Stimulated activated CD8-positive, alpha-beta memory T cell treated with anti-CD3 and anti-CD28 coated beads, Interleukin-15, amount 100 ng/mL, for 1 hour (primary cell): Measurements from ENCODE around the gene TBX1.

Source experiments
- DNase-seq: peaks from one replicate; pipeline ENCODE4 v3.0.0-alpha.2; 2020; ENCODE audit warnings: low read depth

The TBX1 gene

DNA sequence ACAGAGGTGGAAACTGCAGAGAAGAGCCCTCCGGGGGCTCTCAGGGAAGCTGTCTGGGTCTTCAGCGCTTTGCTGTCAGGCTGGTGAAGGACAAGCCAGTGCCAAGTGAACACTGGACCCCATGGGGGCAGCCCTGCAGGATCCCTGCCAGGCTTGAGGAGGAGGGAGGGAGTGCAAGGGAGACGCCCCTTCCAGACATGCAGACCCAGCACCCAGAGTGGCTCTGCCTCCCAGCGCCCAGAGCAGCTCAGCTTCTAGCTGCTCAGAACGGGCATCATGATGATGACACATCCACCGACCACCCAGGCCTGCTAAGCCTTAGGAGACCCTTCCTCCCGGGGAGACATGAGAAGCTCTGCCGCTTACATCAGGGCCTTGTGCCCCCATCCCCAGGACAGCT, 39.7 kb downstream of the TBX1 start:
- DNase-seq, result no peak

GRCh38 chr22:19800761-19801244, 40.2 kb downstream of the TBX1 start:
- DNase-seq, result no peak

- DNase-seq, result no peak
Measured at GRCh38 chr22:19801340-19802000, 40.9 kb downstream of the TBX1 start.

DNA sequence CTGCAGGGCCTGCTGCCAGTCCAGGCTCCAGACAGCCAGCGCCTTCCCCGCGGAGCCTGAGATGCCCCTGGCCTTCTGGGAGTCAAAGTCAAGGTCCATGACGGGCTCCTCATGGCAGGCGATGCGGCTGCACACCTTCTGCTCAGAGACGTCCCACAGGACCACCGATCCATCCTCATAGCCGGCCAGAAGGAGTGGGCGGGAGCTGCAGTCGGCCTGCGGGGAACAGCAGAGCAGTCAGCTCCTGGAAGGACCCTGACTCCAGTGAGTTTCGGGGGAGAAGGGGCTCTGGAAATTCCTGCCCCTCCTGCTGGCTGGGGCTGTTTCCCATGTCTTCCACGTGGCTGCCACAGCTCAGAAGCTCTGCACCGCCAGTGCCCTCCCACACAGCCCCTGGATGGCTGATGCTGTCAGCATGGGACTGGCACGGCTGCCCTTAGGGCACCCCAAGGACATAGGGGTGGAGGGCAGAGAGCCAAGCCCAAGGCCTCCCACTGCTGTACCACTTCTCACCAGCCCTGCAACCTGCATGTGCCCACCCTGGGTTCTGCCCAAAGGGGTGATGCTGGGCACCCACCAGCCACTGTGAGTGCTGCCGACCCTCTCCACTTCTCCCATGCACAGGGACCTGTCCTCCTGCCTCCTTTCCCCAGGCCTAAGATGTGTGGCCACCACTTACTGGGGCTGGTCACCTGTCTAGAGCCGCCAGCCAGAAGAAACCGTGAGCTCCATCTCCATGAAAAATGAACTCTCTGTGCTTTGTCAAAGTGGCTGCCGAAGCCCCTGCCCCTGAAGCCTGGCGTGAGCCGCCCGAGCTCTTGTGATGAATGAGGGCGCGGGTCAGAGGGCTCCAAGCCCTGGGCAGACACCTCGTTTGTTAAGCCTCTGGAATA, 41.7 kb downstream of the TBX1 start:
- DNase-seq, result no peak

GRCh38 chr22:19802894-19803735, 42.5 kb downstream of the TBX1 start:
- no peak for DNase-seq

DNA sequence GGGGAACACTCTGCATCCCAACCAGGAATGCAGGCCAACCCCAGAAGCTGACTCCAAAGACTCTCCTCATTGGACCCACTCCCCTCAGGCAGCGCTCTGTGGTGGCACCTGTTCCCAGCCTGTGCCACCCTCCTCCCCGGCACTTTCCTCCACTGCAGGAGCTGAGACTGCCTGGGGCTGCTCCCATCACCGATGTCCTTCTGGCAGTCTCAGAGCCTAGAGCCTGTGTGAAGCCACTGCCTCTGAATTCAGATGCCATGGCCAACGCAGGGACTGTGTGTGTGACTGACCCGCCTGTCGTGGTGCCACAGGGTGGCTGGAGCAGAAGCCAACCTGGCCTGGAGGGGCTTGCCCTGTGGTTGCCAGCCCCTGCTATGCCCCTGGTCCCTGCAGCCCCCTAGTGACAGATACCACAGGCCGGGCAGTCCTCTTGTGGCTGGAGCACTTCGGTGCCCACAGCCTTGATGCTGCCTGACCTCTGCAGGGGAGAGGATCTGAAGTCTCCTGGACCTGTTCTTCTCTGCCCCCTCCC, 43.2 kb downstream of the TBX1 start:
- DNase-seq, result no peak

DNA sequence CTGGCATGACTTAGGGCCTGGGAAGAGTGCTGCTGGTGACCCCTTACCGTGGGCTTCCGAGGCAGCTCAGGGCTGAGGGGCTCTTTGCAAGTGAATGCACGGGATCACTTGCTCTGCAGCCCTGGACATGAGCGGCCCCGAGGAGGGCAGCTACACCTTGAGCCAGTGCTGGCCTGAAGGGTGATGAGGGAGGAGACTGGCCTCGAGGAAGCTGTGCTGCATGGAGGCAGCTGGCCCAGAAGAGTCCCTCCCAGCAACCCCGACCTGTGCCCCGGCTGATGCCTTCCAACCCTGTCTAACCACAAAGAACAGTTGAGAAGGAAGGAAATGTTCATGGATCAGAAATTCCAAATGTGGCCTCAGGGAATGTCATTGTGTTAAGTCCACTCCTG, 45.2 kb downstream of the TBX1 start:
- no peak for DNase-seq

GRCh38 chr22:19806213-19807160, 45.9 kb downstream of the TBX1 start:
- DNase-seq, result no peak

GRCh38 chr22:19807161-19807913, 46.8 kb downstream of the TBX1 start:
- no peak for DNase-seq

DNA sequence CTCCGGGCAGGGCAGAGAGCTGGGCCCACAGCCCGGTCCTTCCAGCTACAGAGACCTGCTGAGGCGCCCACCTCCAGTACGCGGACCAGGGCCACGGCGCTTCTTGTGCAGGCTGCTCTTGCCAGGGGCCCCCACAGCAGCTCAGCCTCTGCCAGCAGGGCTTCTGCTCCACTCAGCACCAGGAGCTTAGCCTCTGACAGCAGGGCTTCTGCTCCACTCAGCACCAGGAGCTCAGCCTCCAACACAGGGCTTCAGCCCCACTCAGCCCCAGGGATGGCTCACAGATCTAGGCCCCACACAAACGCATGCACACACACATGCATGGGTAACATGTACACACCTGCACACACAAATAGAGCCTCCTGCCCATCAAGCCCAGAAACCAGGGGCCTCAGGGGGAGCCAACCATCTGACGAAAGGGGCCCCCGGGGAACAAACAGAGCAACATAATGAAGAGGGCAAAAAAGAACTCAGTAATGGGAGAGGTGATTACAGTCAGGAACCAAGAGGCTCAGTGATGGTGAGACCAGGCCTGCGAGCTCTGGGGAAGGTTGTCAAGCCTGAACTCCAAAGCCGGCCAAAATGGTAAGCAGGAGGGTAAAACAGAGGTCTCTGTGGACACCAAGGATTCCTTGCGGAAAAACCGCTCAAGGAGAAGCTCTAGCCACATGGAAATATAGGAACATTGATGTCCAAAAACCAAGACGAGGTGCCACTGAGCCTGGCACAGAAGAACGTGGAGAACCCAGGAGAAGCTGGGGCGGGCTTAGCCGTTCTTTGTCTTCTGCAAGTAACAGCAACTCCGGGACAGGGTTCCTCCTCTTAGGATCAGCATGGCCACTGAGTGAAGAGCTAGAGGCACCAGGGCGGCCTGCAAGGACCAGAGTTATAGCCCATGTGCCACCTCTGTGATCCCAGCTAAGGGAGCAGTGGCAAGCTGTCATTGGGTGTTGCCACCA, 47.6 kb downstream of the TBX1 start:
- DNase-seq, result no peak

GRCh38 chr22:19808873-19809478, 48.4 kb downstream of the TBX1 start:
- no peak for DNase-seq

- no peak for DNase-seq
Measured at GRCh38 chr22:19809741-19810140, 49.2 kb downstream of the TBX1 start.

DNA sequence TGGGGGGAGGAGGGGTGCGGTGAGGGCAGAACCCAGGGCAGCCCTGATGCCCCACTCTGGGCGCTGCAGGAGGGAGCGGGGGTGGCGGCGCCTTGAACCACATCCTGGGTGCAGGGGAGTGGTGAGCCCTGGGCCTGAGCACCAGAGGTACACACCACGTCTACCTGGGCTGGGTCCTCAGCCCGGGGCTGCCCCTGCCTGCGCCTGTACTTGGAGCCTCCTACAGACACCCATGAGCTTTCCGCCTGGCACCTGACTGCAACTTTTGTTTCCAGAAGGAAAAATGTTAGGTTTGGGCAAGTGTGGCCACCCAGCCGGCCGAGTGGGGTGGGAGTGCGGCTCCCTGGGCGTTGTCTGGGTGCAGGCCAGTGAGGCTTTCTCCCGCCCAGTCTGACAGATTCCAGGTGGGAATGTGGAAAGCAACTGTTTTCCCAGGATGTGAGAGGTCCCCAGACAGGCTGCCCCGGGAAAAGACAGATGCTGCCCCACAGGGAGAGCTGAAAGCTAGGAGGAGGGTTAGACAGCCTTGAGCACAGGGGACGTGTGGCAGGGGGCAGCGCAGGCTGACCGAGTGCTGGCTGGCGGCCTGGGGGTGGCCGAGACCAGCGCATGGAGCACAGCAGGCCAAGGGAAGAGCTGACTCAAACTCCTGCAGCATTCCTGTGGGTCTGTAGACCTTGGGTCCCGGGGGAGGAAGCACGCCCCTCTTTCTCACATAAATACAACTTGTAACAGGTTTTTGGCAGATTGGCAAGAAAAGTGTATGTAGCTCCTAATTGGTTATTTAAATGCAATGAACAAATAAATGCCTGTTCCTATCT, 50.0 kb downstream of the TBX1 start:
- DNase-seq, result no peak

DNA sequence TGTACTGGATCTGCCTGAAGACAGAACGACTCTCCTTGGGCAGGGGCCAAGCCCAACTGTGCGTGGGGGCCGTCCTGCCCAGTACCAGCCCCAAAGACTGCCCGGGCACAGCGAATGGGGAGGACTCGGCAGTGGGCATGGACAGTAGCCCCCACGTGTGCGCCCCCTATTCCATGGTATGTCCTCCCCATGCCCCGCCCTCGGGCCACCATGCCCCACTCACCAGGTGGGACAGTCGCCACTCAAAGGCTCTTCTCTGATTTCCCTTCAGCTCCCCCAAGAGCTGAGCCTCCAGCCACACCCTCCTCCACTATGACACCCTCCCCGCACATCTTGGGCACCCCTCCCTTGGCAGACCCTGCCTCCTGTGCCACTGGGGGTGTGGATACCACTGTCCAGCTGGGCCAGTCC, 50.6 kb downstream of the TBX1 start:
- no peak for DNase-seq

DNA sequence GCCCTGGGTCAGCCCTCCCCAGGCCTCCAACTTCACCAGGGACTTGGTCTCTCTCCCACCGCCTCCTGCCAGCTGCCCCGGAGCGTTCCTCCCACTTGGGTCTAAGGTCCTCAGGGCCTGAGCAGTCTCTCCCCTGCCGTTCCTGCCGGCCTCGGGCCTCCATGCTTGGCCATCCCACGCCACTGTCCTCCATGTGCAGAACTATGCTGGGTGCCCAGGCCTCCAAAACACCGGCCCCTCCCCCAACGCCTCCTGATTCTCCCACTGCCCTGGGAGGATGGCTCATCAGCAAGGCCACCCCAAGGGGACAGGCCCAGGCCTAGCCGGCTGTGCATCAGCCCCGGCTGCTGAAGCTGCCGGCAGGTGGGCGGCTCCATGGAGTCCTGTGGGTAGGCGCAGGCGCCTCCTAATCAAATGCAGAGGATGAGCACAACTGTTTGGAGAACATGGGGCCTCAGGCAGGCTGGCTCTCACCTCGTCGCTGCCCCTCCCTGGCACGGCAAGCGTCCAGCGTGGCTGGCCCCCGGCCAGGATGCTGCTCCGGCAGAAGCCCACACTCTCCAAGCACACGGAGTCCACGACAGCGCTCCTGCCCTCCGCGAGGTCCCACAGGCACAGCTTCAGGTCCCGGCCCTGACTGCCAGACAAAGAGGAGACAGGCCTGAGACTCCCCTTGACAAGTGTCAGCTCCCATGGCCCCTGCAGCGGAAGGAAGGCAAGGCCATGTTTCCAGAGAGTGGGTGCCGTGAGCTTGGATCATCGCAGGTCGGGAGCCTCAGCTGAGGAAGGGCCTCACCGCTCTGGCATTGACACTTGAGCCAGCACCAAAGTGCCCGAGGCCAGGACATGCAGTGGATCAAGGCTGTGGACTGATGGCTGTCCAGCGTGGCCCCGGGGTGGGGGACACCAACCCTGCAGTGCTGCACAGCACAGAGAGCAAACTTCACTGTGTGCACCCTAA, 51.5 kb downstream of the TBX1 start:
- no peak for DNase-seq

GRCh38 chr22:19812910-19813309, 52.3 kb downstream of the TBX1 start:
- no peak for DNase-seq

DNA sequence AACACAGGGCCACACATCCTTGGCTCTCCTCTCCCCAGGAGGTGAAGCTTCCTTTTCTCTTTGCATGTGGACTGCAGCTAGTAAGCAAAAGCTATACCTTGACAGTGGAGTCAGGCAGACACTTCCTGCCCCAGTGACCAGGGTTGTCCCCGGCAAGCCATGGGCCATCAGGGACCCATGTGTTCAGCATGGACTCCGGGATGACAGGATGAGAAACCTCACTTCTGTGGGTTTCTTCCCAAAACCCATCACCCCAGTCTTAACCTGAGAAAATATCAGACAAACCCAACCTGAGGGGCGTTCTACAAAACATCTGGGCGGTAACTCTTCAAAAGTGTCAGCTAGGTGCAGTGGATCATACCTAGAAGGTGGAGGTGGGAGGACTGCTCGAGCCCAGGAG, 53.9 kb downstream of the TBX1 start:
- no peak for DNase-seq
